ENCODE measurements around the gene HMBS.

Gene HMBS

DNA sequence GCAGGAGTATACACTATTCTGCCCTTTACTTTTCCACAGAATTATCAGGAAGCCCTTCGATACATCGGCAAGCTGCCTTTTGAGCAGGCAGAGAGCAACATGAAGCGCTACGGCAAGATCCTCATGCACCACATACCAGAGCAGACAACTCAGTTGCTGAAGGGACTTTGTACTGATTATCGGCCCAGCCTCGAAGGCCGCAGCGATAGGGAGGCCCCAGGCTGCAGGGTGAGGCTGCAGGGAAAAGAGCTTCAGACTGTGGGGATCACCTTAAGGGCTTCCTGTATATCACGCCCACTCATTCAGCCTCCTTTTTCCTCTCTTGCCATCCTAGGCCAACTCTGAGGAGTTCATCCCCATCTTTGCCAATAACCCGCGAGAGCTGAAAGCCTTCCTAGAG, 6.8 kb upstream of the HMBS start:
- no peak for DNase-seq

DNA sequence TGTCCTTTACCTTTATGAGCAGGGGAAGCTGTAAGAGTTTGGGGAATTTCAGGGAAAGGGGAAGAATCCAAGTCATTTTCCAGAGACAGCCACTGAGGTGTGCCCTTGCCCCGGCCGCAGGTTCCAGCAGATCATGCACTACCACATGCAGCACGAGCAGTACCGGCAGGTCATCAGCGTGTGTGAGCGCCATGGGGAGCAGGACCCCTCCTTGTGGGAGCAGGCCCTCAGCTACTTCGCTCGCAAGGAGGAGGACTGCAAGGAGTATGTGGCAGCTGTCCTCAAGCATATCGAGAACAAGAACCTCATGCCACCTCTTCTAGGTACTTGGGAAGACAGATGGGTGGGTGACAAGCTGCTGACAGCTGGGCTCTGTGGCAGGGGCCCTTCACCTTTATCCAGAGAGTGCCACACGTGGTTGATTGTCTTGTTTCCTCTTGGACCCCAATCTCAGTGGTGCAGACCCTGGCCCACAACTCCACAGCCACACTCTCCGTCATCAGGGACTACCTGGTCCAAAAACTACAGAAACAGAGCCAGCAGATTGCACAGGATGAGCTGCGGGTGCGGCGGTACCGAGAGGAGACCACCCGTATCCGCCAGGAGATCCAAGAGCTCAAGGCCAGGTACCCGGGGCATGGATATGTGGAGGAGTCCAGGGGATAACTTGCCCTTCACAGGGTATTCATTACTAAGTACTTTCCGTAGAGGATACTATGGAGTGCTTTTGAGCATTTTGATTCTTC, 5.8 kb upstream of the HMBS start:
- DNase-seq, result no peak

DNA sequence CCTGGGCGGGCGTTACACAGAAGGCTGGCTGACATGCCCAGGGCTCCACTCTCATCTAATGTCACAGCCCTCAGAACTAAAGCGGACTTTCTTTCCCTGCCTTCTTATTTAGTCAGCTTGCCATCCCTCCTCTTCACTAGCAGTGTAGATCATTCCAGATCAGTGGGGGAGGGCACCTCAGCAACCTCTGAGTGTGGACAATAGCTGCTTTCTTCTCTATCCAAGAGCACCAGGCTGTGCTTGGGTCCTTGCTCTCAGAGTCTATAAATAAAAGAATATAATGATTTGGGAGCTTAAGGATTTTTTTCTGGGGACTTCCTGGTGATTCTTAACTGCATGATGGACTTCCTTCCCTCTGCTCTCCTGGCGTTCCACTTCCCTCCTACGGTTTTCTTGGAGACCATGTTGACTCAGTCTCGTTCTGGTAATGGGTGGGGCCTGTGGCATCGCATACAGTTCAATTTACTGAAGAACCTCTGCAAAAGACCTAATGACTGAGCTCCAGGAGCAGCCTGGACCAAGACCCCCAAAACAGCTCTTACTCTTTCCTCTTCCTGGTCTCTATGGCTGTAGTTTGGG, 2.9 kb upstream of the HMBS start:
- DNase-seq, result no peak

DNA sequence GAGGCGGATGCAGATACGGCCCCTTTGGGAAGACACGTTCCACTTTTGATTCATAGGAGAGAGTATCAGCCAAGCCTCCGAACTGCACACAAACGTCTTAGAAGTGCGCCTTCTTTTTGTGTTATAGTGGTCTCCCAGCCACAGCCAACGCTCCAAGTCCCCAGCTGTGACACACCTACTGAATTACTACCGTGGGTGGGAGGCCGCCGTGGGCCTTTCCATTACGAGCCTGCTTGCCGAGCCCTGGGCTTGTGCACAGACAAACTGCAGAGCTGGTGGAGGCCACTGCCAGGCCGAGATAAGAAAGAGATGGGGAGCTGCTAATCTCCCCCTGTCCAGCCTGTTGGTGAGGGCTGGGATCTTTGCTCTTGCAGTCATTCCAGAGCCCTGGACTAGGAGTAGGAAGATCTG, 761 bp downstream of the HMBS start:
- no peak for DNase-seq

DNA sequence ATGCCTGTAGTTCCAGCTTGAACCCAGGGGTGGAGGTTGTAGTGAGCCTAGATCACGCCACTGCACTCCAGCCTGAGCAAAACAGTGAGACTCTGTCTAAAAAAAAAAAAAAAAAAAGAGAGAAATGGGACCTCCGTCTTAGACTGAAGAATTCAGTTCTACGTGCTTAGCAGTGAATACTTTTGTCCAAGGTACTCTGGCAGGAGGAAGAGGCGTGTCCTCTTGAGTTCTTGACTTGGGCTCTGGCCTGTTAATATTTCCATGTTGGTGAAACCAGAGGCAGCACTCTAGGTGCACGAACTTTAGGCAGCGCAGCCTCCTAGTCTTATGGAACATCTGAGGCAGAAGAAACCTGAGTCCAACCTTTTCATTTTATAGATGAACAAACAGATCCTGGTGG, 2.4 kb downstream of the HMBS start:
- no peak for DNase-seq

DNA sequence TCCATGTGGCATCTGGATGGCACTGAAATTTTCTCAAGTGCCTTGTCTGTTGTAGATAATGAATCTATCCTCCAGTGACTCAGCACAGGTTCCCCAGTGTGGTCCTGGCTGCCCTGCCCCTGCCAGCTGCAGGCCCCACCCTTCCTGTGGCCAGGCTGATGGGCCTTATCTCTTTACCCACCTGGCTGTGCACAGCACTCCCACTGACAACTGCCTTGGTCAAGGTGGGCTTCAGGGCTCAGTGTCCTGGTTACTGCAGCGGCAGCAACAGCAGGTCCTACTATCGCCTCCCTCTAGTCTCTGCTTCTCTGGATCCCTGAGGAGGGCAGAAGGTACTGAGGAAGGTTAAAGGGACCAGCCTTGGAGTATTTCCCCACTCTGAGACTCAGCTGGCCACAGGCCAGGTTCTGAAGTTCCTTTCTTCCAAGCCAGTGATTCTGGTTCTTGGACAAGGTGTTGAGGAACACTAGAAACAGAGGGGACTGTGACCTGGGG, 3.1 kb downstream of the HMBS start:
- DNase-seq, result no peak

DNA sequence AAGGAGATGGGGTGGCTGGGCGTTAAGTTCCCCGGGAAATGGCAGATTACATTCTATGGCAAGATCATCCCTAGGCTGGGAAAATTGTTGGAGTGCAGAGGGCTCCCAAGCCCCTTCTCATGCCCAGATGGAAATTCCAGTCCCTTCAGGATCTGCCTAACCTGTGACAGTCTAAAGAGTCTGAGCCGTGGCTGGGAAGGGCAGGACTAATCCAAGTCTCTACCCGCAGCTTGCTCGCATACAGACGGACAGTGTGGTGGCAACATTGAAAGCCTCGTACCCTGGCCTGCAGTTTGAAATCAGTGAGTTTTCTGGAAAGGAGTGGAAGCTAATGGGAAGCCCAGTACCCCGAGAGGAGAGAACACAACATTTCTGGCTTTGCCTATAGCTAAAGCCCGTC, 3.7 kb downstream of the HMBS start:
- no peak for DNase-seq

DNA sequence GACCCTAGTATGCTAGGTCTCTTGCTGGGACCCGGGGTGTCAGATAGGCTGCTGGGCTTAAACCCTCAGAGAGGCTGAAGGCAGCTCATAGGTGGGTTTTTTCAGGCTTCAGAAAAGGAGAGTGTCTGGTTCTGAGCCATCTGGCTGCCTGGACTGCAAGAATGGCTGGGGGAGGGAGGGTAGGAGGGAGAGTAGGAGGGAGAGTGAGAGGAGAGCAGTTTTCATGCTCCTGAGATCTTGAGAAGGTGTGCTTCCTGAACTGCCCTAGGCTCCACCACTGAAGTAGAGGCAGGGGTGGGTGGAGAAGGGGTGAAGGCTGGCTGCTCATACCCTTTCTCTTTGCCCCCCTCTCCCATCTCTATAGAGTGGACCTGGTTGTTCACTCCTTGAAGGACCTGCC, 4.6 kb downstream of the HMBS start:
- DNase-seq, result no peak

DNA sequence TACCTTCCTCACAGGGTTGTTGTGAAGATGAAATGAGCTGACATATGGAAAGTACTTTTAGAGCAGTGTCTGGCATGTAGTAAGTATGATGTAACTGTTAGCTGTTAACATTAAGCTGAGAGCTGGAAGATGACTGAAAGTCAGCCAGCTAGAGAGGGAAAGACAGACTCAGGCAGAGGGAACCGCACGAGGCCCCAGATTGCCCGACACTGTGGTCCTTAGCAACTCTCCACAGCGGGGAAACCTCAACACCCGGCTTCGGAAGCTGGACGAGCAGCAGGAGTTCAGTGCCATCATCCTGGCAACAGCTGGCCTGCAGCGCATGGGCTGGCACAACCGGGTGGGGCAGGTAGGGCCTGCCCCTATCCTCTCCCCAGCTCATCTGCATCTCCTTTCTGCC, 6.5 kb downstream of the HMBS start:
- DNase-seq, result no peak

DNA sequence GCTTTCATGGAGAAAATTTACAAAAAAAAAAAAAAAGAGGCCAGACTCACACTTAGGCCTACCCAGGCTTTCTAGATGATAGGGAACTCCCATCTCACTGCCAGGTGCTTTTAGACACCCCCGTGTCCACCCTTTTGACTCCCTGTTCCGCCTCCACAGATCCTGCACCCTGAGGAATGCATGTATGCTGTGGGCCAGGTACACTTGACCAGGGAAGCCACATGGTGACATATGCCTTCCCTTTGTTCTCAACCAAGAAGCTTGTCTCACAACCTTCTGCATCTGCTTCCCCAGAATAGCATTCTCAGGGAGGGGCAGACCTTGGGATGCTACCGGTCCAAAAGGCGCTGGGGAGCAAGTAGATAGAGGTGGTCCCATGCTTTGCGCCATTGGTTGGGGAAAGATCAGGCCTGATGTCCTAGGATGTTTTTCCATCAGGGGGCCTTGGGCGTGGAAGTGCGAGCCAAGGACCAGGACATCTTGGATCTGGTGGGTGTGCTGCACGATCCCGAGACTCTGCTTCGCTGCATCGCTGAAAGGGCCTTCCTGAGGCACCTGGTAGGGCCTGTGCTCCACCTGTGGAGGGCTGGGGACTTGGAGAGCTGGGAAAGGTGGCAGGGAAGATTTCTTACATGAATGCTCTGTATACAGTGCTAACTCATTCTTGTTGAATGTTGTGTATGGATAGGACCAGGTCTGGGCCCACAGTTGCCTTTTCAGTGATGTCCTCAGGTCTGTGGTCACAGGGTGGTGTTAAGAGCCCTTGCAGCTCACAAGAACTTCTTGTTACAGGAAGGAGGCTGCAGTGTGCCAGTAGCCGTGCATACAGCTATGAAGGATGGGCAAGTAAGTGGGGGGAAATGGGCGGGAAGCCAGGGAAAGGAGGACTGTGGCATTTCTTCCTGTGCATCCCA, 7.5 kb downstream of the HMBS start:
- DNase-seq, result no peak

DNA sequence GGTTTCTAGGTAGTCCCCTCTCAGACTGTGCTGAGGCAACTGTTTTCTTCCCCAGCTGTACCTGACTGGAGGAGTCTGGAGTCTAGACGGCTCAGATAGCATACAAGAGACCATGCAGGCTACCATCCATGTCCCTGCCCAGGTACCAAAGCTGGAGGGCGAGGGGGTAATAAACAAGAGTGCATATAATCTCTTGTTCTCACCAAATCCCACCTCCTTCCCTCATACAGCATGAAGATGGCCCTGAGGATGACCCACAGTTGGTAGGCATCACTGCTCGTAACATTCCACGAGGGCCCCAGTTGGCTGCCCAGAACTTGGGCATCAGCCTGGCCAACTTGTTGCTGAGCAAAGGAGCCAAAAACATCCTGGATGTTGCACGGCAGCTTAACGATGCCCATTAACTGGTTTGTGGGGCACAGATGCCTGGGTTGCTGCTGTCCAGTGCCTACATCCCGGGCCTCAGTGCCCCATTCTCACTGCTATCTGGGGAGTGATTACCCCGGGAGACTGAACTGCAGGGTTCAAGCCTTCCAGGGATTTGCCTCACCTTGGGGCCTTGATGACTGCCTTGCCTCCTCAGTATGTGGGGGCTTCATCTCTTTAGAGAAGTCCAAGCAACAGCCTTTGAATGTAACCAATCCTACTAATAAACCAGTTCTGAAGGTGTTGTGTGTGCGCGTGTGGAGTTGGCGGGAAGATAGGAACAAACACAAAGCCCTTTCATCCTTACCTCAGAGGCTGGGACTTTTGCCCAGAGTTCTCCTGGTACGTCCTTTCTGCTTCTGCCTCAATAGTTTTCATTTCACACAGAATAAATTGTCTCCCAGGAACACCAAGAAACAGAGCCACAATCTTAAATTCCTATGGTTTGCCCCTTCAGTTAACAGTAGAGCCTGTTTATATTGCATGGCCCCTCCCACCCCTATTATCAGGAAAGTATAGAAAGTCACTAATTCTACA, 8.5 kb downstream of the HMBS start:
- DNase-seq, result no peak

DNA sequence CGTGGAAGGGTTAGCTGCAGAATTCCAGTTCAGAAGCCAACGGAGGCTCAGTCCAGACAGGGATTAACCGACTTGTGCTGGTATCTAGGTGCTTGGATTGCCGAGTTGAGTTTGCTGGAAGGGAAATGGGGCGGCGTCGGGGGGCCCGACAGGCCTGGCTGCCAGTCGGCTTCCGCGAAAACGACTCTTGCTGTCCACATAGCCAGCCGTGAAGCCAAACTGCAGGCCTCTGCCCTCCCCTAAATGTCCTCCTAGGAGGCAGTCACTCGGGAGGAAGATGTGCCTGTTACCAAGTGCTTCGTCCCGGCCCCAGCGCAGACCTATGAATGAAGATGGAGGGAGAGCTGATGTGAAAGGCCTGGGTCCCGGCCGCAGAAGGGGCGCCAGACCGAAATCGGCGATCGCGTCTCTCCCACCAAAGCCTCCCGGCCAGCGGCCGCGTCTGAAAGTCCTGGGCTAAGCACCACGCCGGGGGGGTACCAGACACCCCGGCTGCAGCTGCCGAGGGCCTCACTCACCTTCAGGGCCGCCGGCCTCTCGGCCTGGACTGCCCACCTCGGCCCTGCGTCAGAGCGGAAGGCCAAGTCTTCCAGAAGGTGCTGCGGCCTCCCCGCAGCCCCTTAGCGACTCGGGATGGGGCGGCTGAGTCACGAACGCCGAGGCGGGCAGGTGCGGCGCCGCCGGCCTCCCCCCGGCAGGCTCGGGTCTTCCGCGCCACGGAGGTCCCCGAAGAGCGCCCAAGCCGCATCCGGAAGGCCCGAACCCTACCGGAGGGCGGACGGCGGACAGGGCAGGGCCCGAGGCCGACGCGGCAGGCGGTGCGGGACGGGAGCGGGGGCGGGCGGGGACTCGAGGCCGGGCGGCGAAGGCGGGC, 9.5 kb downstream of the HMBS start:
- DNase-seq, result no peak

DNA sequence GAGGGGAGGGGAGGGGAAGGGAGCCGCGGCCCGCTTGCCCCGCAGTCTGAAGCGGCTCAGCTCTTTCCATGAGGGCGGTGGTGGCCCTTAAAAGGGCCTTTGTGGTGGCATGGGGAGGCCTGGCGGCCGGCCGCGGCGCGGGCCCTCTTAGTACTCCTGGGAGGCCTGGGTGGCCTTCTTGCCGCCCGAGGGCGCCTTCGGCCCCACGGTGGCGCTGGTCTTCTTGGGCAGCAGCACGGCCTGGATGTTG, 10.1 kb downstream of the HMBS start:
- DNase-seq, result peak; percentile 63

DNA sequence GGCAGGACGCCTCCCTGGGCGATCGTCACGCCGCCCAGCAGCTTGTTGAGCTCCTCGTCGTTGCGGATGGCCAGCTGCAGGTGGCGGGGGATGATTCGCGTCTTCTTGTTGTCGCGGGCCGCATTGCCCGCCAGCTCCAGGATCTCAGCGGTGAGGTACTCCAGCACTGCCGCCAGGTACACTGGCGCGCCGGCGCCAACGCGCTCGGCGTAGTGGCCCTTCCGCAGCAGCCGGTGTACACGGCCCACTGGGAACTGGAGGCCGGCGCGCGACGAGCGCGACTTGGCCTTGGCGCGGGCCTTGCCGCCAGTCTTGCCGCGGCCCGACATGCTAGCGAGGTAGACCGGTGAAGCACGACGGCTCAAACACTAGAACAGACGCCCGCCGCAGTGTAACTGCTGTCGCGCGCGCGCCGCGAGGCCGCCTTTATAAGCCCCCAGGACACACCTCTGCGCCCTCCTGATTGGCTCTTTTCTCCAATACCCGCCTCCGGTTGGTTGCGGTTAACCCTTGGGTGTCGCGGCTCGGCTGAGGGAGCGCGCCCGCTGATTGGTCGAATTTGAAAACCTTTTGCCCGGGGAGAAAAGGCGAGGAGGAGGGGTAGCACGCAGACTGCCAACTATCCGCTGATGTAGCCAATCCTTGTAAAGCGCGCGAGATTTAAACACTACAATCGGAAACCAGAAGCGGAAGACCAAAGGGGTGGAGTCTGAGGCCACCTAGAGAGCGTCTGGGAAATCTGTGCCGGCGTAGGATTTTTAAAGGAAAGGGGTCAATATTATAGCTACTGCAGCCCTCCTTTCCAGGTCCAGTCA, 10.6 kb downstream of the HMBS start:
- DNase-seq, result peak; percentile 99

DNA sequence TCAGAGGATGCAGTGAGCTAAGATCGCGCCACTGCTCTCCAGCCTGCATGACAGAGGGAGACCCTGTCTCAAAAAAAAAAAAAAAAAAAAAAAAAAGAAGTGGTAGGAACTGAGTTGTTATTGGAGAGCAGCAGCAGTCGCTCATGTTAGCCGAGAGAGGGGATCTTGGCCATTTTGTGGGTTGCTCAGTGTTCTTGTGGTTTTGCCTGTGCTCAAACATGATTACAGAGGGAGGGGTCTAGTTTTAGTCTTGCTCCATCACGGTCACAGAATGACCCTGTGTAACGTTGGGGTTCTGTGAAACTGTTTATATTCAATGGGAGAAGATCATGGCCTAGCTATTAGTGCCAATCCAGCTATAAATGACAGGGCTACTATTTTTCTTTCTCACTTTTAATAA, 15.0 kb downstream of the HMBS start:
- no peak for DNase-seq

DNA sequence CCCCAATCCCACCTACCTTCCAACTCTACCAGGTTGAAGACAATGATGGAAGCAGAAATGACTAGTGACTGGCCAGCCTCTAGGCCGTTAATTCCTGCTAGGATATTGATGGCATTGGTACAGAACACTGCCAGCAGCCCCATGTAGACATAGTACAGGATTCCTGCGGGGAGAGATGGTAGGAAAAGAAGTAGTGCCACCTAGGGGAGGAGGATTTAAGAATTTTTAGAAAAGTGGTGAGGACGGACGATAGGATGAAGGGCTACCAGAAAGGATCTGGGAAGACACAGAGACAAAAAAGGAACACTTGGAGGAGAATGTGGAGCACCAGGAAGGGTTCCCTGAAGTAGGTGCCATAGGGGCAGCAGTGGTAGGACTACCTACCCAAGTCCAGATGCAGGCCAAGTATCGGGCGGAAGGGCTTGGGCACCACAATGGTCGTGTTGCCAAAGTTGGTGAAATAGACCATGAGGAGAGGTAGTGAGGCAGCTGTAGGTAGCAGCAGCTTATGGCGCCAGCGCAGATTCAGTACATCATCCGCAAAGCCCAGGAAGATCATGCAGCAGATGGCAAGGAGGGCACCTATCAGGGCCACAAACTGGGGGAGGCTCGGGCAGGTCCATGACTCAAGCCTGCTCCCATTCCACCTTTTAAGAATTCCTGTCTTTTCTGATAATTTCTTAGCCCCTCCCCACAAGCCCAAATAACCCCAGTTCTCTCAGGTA, 15.7 kb downstream of the HMBS start:
- DNase-seq, result peak; percentile 55

DNA sequence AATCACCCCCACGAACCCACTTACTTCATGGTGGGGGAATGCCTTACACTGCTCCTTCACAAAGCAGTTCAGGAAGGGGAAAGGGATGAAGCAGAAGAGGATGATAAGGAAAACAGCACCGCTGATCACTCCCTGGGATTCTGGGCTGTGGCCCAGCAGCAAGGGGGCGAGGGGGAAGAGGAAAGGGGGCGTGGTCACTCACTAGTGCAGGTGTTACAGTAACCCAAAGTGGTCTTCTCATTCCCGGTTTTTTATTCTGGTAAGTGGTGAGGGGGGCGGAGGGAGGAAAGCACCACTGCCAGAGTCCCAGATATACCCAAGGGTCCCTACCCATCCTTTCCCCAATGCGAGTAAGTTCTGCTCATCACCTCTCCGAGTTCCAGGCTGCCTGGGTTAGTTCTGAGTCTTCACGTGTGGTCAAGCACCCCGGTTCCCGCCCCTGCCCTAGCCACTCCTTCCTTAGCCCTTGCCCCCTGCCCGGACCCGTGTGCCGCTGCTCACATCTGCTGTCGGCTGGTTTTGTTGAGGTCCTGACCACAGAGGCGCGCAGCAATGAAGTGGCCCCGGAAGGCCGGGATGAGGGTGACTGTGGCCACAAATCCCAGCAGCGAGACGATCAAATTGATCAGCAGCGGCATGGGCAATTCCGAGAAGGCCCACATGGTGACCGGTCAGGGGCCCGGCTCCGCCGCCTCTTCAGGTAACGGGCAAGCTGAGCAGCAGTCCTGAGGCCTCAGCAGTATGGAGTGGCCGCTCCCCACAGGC, 16.5 kb downstream of the HMBS start:
- no peak for DNase-seq

DNA sequence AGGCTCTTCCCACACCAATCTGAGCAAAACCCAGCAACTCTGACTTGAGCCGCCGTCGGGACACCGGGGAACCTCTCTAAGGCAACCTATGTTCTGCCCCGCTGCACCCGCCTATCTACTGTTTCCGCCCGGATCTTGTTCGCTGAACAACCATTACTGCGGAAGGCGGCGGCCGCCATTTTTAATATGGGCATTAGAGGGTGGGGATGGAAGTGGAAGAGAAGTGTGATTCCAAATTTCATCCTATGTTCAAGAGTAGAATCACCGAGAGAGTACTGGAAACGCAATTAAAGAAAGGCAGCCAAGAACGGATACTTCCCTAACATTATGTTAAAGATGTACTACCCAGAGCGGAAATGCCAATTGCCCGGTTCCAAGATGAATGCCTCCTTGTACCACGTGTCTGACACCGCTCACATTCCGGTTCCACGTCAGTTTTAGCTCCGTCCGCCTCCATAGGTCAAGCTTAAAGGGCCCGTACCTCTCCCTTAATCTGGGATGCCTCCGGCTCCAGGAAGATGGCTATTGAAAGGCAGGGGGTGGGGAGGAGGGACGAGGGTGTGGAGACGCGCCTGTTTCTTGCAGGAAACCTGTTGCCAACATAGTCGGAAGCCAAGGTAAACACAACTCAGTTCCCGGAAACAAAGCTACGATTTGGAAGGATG, 17.2 kb downstream of the HMBS start, which contains the start of gene DPAGT1:
DPAGT1 (minus strand) TSS at position 95 of the 665 bp plus-strand sequence. CDS start 198 bp downstream, outside the sequence.
- DNase-seq, result peak; percentile 97

Measured in NCI-H446 treated with DMSO at 0.1 percent for 48 hours (cell line).